ENCODE measurements around the gene ATP23. TPM values are rescaled to one million over a fixed set of nuclear protein-coding genes. Genes with fewer than 3 reads are reported as not detected.

ATP23 gene
- total RNA-seq, 1 experiment from 2014 or later: 9.1 TPM

- no peaks in the 10 kb centered on the region for H3K9me3 ChIP-seq (ENCODE audit: control insufficient read depth in 1 of 2, insufficient read depth in 1 of 2, low read depth in 1 of 2, low read length in 2 of 2)
- ChIA-PET RAD21 (ENCODE audit: low non-redundant PET in 1 of 2, low total read pairs in 2 of 2, uncharacterized antibody in 2 of 2, unreplicated experiment in 2 of 2) (no interaction called here), CTCF (no interaction called here), POLR2A (no interaction called here)
- H2AFZ ChIP-seq (ENCODE audit: low read depth, low read length, poor library complexity, severe bottlenecking): no peak overlapping the region
- no peak for DNase-seq (ENCODE audit: low read depth, low spot score)
- no peak overlapping the region for H3K4me2 ChIP-seq (ENCODE audit: low read length)
- TF ChIP-seq SP1 (IDR thresholded peaks at IDR 0.05; ENCODE audit: low read depth) (no peak), TCF7L2 (IDR thresholded peaks at IDR 0.05; ENCODE audit: borderline replicate concordance, extremely low read depth, insufficient read depth, insufficient read length) (no peak), JUND (IDR thresholded peaks at IDR 0.05) (no peak)
- no peaks in the 10 kb centered on the region for H3K36me3 ChIP-seq (ENCODE audit: control insufficient read depth in 1 of 2, insufficient read depth in 2 of 2, low read length in 2 of 2)
- H3K79me2 ChIP-seq (ENCODE audit: insufficient read depth, low read length): no peaks in the 10 kb centered on the region
- H3K9me2 ChIP-seq (ENCODE audit: insufficient read depth): no peaks in the 10 kb centered on the region
- no peaks in the 10 kb centered on the region for H3K27me3 ChIP-seq (ENCODE audit: insufficient read depth, low read length)
- no peak overlapping the region for H3K4me3 ChIP-seq (replicated peaks in 1 of 2; ENCODE audit: low read depth in 1 of 2, low read length in 2 of 2)
- no peaks in the 10 kb centered on the region for H3K4me1 ChIP-seq (ENCODE audit: control insufficient read depth in 1 of 2, insufficient read depth in 2 of 2, low read length in 2 of 2)
- no peak overlapping the region for H3K27ac ChIP-seq (ENCODE audit: low read depth, low read length)
- H3K9ac ChIP-seq (ENCODE audit: low read length): no peak overlapping the region
- no peak for ATAC-seq
- intact Hi-C loops (cut with micrococcal nuclease): loop anchor here (10.0 kb wide), 2 partner anchors 549 to 1819 kb away; no protein-coding TSS in a partner anchor
- H4K20me1 ChIP-seq (ENCODE audit: insufficient read depth): no peaks in the 10 kb centered on the region
- no TSS peak for BruUV-seq (replicated peaks)
Measured at GRCh38 chr12:57985685-57986084, 44.3 kb downstream of the ATP23 start.

DNA sequence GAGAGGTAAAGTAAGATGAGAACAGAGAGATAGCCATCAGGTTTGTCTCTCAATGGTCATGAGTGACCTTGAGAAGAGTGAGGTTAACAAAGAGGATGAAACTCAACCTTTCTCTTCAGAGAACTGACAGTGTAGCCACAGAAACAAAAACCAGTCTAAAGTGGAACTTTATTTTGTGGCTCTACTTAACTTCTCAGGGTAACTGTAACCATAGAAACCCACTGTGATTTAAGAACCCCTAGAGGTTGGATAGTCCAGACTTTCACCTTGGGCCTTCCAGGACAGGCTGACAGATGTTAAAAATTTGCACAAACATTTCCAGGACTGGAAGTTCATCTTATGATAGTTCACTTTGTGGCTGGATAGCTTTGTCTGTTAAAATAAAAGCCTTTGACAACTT is 48.5 kb downstream of the ATP23 start:
- Histone ChIP-seq H3K36me3 (ENCODE audit: control insufficient read depth in 1 of 2, insufficient read depth in 2 of 2, low read length in 2 of 2) (no peaks in the 10 kb centered on the region), H3K9me2 (ENCODE audit: insufficient read depth) (no peaks in the 10 kb centered on the region), H3K27me3 (ENCODE audit: insufficient read depth, low read length) (no peaks in the 10 kb centered on the region), H3K4me3 (replicated peaks in 1 of 2; ENCODE audit: low read depth in 1 of 2, low read length in 2 of 2) (no peak overlapping the region), H3K9me3 (ENCODE audit: control insufficient read depth in 1 of 2, insufficient read depth in 1 of 2, low read depth in 1 of 2, low read length in 2 of 2) (no peaks in the 10 kb centered on the region), H2AFZ (ENCODE audit: low read depth, low read length, poor library complexity, severe bottlenecking) (no peak overlapping the region), H3K79me2 (ENCODE audit: insufficient read depth, low read length) (no peaks in the 10 kb centered on the region), H4K20me1 (ENCODE audit: insufficient read depth) (no peaks in the 10 kb centered on the region), H3K9ac (ENCODE audit: low read length) (no peak overlapping the region), H3K27ac (ENCODE audit: low read depth, low read length) (no peak overlapping the region), H3K4me1 (ENCODE audit: control insufficient read depth in 1 of 2, insufficient read depth in 2 of 2, low read length in 2 of 2) (no peaks in the 10 kb centered on the region), H3K4me2 (ENCODE audit: low read length) (no peak overlapping the region)
- intact Hi-C loops (cut with micrococcal nuclease): loop anchor here (10.0 kb wide), 3 partner anchors 545 to 1815 kb away; no protein-coding TSS in a partner anchor
- ChIA-PET RAD21 (ENCODE audit: low non-redundant PET in 1 of 2, low total read pairs in 2 of 2, uncharacterized antibody in 2 of 2, unreplicated experiment in 2 of 2) (no interaction called here), POLR2A (no interaction called here), CTCF (no interaction called here)
- no peak for DNase-seq (ENCODE audit: low read depth, low spot score)
- no peak for TF ChIP-seq SRF (IDR thresholded peaks at IDR 0.05; ENCODE audit: low read depth)
- no peak for TF ChIP-seq SIN3A (IDR thresholded peaks at IDR 0.05; ENCODE audit: low read depth)
- TF ChIP-seq POLR2A (IDR thresholded peaks at IDR 0.05; ENCODE audit: borderline replicate concordance, extremely low read depth, insufficient read depth, insufficient read length): no peak
- no peak for TF ChIP-seq JUND (IDR thresholded peaks at IDR 0.05)
- no peak for TF ChIP-seq TCF7L2 (IDR thresholded peaks at IDR 0.05; ENCODE audit: borderline replicate concordance, extremely low read depth, insufficient read depth, insufficient read length)
- no peak for TF ChIP-seq EZH2phosphoT487 (IDR thresholded peaks at IDR 0.05; ENCODE audit: borderline replicate concordance)
- TF ChIP-seq, protein P1, sequence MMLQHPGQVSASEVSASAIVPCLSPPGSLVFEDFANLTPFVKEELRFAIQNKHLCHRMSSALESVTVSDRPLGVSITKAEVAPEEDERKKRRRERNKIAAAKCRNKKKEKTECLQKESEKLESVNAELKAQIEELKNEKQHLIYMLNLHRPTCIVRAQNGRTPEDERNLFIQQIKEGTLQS (IDR thresholded peaks at IDR 0.05): no peak
- TF ChIP-seq CEBPB (IDR thresholded peaks at IDR 0.05; ENCODE audit: low read depth): no peak
- TF ChIP-seq REST (IDR thresholded peaks at IDR 0.05; ENCODE audit: low read depth): no peak
- TF ChIP-seq FOSL1 (IDR thresholded peaks at IDR 0.05; ENCODE audit: low read depth): no peak
- TF ChIP-seq, protein P2, sequence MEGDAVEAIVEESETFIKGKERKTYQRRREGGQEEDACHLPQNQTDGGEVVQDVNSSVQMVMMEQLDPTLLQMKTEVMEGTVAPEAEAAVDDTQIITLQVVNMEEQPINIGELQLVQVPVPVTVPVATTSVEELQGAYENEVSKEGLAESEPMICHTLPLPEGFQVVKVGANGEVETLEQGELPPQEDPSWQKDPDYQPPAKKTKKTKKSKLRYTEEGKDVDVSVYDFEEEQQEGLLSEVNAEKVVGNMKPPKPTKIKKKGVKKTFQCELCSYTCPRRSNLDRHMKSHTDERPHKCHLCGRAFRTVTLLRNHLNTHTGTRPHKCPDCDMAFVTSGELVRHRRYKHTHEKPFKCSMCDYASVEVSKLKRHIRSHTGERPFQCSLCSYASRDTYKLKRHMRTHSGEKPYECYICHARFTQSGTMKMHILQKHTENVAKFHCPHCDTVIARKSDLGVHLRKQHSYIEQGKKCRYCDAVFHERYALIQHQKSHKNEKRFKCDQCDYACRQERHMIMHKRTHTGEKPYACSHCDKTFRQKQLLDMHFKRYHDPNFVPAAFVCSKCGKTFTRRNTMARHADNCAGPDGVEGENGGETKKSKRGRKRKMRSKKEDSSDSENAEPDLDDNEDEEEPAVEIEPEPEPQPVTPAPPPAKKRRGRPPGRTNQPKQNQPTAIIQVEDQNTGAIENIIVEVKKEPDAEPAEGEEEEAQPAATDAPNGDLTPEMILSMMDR (IDR thresholded peaks at IDR 0.05 in 2 of 3, conservative IDR thresholded peaks at IDR 0.05 in 1 of 3; ENCODE audit: borderline replicate concordance in 1 of 3, insufficient read depth in 1 of 3, low read depth in 2 of 3, low read length in 2 of 3): no peak
- TF ChIP-seq ZFX (IDR thresholded peaks at IDR 0.05): no peak
- no peak for TF ChIP-seq POLR2AphosphoS5 (IDR thresholded peaks at IDR 0.05; ENCODE audit: low read depth, low read length)
- no TSS peak for BruUV-seq (replicated peaks)
- ATAC-seq: no peak
